Caco-2 (cell line): ENCODE measurements around the gene LRRC30. TPM values are rescaled to one million over a fixed set of nuclear protein-coding genes. Genes with fewer than 3 reads are reported as not detected.

Experiments
- BruUV-seq: library from RNA; stranded (reverse); fragments of 400-500 nt; replicated peaks from 2 replicates; lab custom pipeline; 2021; lab: Mats Ljungman, UMichigan
- CTCF ChIA-PET: fragments of 300-600 bp; sonication (Branson Sonifier 250); formaldehyde crosslinking; loops from one replicate; lab custom pipeline; 2022; ENCODE audit warnings: antibody characterized with exemption; lab: Charles Lee
- POLR2A ChIA-PET: fragments of 300-600 bp; sonication (Branson Sonifier 250); formaldehyde crosslinking; loops from one replicate; lab custom pipeline; 2022; ENCODE audit warnings: antibody characterized with exemption; lab: Charles Lee
- DNase-seq, 2 experiments: peaks; one replicate each; pipeline versions ENCODE4 v3.0.0 to v3.0.0-alpha.2; 2020 to 2022
- H3K27me3 ChIP-seq: replicated peaks from 2 replicates; pipeline ENCODE4 v1.6.0; 2011; ENCODE audit warnings: low read length; ENCODE audit not compliant: control insufficient read depth, insufficient read depth
- H3K36me3 ChIP-seq: 2 replicates; pipeline ENCODE4 v1.5.1; 2011; ENCODE audit warnings: low read length; ENCODE audit not compliant: control insufficient read depth, insufficient read depth
- H3K4me1 ChIP-seq: fragments of 250-450 bp; sonication (Bioruptor Pico); 2 replicates; pipeline ENCODE4 v1.5.1; 2020; ENCODE audit warnings: mild to moderate bottlenecking
- H3K4me3 ChIP-seq: 2 replicates; pipeline ENCODE4 v1.5.1; 2011; ENCODE audit warnings: low read depth, mild to moderate bottlenecking, control low read depth, low read length
- H3K9me3 ChIP-seq: fragments of 250-450 bp; sonication (Bioruptor Pico); 2 replicates; pipeline ENCODE4 v1.5.1; 2020; ENCODE audit warnings: mild to moderate bottlenecking, moderate library complexity
- H3K27ac Mint-ChIP-seq: one replicate; pipeline ENCODE4 v1.8.0; 2022; ENCODE audit warnings: mixed read lengths; ENCODE audit not compliant: unreplicated experiment
- H3K27me3 Mint-ChIP-seq: one replicate; pipeline ENCODE4 v1.8.0; 2022; ENCODE audit warnings: mixed read lengths; ENCODE audit not compliant: insufficient read depth, unreplicated experiment
- H3K36me3 Mint-ChIP-seq: one replicate; pipeline ENCODE4 v1.8.0; 2022; ENCODE audit warnings: mild to moderate bottlenecking, mixed read lengths; ENCODE audit not compliant: insufficient read depth, unreplicated experiment
- H3K4me1 Mint-ChIP-seq: one replicate; pipeline ENCODE4 v1.8.0; 2022; ENCODE audit warnings: low read depth, mixed read lengths; ENCODE audit not compliant: unreplicated experiment
- H3K4me3 Mint-ChIP-seq: one replicate; pipeline ENCODE4 v1.8.0; 2022; ENCODE audit warnings: mild to moderate bottlenecking, moderate library complexity, mixed read lengths; ENCODE audit not compliant: unreplicated experiment
- H3K9me3 Mint-ChIP-seq: one replicate; pipeline ENCODE4 v1.8.0; 2022; ENCODE audit warnings: mixed read lengths; ENCODE audit not compliant: unreplicated experiment
- CTCF ChIP-seq, 2 experiments: fragments of 200-600 bp in 1 of 2; IDR thresholded peaks; 1 replicate in 1 of 2; 2 replicates in 1 of 2; pipeline versions ENCODE4 v1.5.1 to v1.8.0; 2011 to 2022; ENCODE audit warnings: antibody characterized with exemption in 1 of 2, control low read depth in 1 of 2, inconsistent platforms in 1 of 2, low read depth in 1 of 2, low read length in 1 of 2, mild to moderate bottlenecking in 1 of 2, moderate library complexity in 1 of 2; ENCODE audit not compliant: insufficient read depth in 1 of 2, severe bottlenecking in 1 of 2, unreplicated experiment in 1 of 2
- intact Hi-C: fragments of 100-400 bp; cut with micrococcal nuclease; formaldehyde crosslinking; loops from one replicate; pipeline ENCODE4 v1.10.0; 2022; ENCODE audit not compliant: unreplicated experiment
- total RNA-seq: library from RNA; stranded (reverse); gene quantifications from 2 replicates; pipeline ENCODE4 v1.2.3, GENCODE V29; 2022

The LRRC30 gene
- total RNA-seq, 1 experiment from 2014 or later: not detected

GRCh38 chr18:7197854-7198253 lies 33.0 kb upstream of the LRRC30 start:
- DNase-seq: no peak
- no peak overlapping the region for H3K4me3 Mint-ChIP-seq
- no peaks in the 10 kb centered on the region for H3K4me1 Mint-ChIP-seq
- no peaks in the 10 kb centered on the region for H3K9me3 ChIP-seq
- ChIA-PET POLR2A (no interaction called here), CTCF (interaction anchor here (0.6 to 0.9 kb wide), 2 partner anchors 8 to 278 kb away, joined by 3 read pairs; no protein-coding TSS in a partner anchor)
- peaks cover 5% of the 10 kb centered on the region; the same call in 1 of the 2 replicates for H3K4me1 ChIP-seq
- intact Hi-C loops: loop anchor here (5.0 kb wide), 1 partner anchor 276 kb away; no protein-coding TSS in a partner anchor
- no peak overlapping the region for H3K27ac Mint-ChIP-seq
- no peak for TF ChIP-seq CTCF (IDR thresholded peaks at IDR 0.05; ENCODE audit: insufficient read depth in 1 of 2, low read depth in 1 of 2, low read length in 1 of 2, severe bottlenecking in 1 of 2, unreplicated experiment in 1 of 2)
- no peaks in the 10 kb centered on the region for H3K9me3 Mint-ChIP-seq
- no peaks in the 10 kb centered on the region for H3K27me3 Mint-ChIP-seq
- no peaks in the 10 kb centered on the region for H3K27me3 ChIP-seq
- H3K36me3 Mint-ChIP-seq: peaks cover 6% of the 10 kb centered on the region
- H3K4me3 ChIP-seq: no peak overlapping the region
- no peaks in the 10 kb centered on the region for H3K36me3 ChIP-seq
- BruUV-seq: no TSS peak

- Mint-ChIP-seq H3K27me3 (no peaks in the 10 kb centered on the region), H3K36me3 (peaks cover 6% of the 10 kb centered on the region)
- POLR2A ChIA-PET: no interaction called here
Measured at GRCh38 chr18:7198326-7198725, 32.6 kb upstream of the LRRC30 start.

GRCh38 chr18:7201096-7201495 lies 29.8 kb upstream of the LRRC30 start:
- Mint-ChIP-seq H3K27ac (no peak overlapping the region), H3K9me3 (no peaks in the 10 kb centered on the region), H3K27me3 (no peaks in the 10 kb centered on the region), H3K4me1 (no peaks in the 10 kb centered on the region), H3K36me3 (peaks cover 6% of the 10 kb centered on the region), H3K4me3 (no peak overlapping the region)
- intact Hi-C loops: no loop called here
- H3K27me3 ChIP-seq: no peaks in the 10 kb centered on the region
- no peak overlapping the region for H3K4me3 ChIP-seq
- POLR2A ChIA-PET: interaction anchor here (0.5 kb wide), 1 partner anchor 634 kb away, joined by 3 read pairs; no protein-coding TSS in a partner anchor
- no peak for TF ChIP-seq CTCF (IDR thresholded peaks at IDR 0.05; ENCODE audit: insufficient read depth in 1 of 2, low read depth in 1 of 2, low read length in 1 of 2, severe bottlenecking in 1 of 2, unreplicated experiment in 1 of 2)
- CTCF ChIA-PET: interaction anchor here (1.1 kb wide), 1 partner anchor 24 kb away, joined by 4 read pairs; no protein-coding TSS in a partner anchor
- no peak for DNase-seq
- H3K36me3 ChIP-seq: no peaks in the 10 kb centered on the region
- H3K9me3 ChIP-seq: no peaks in the 10 kb centered on the region
- H3K4me1 ChIP-seq: peaks cover 5% of the 10 kb centered on the region; the same call in 1 of the 2 replicates
- BruUV-seq: no TSS peak

More at GRCh38 chr18:7198326-7198725, 32.6 kb upstream of the LRRC30 start:
- Histone ChIP-seq H3K4me3 (no peak overlapping the region), H3K4me1 (peaks cover 5% of the 10 kb centered on the region; the same call in 1 of the 2 replicates), H3K27me3 (no peaks in the 10 kb centered on the region), H3K9me3 (no peaks in the 10 kb centered on the region), H3K36me3 (no peaks in the 10 kb centered on the region)
- no peak overlapping the region for H3K27ac Mint-ChIP-seq
- intact Hi-C loops: loop anchor here (5.0 kb wide), 1 partner anchor 276 kb away; no protein-coding TSS in a partner anchor
- no peak overlapping the region for H3K4me3 Mint-ChIP-seq
- BruUV-seq: no TSS peak
- H3K4me1 Mint-ChIP-seq: no peaks in the 10 kb centered on the region
- no peak for TF ChIP-seq CTCF (IDR thresholded peaks at IDR 0.05; ENCODE audit: insufficient read depth in 1 of 2, low read depth in 1 of 2, low read length in 1 of 2, severe bottlenecking in 1 of 2, unreplicated experiment in 1 of 2)
- CTCF ChIA-PET: interaction anchor here (0.6 to 0.9 kb wide), 2 partner anchors 9 to 278 kb away, joined by 3 read pairs; no protein-coding TSS in a partner anchor
- no peaks in the 10 kb centered on the region for H3K9me3 Mint-ChIP-seq
- DNase-seq: no peak
